GM21576 (cell line): Measurements from ENCODE around the gene CDC42EP3.

Experiments used
- ATAC-seq: cut with Tn5 transposase; IDR thresholded peaks from one replicate; pipeline ENCODE4 v1.9.1; 2021; ENCODE audit warnings: mild to moderate bottlenecking, moderate library complexity; ENCODE audit not compliant: unreplicated experiment

The CDC42EP3 gene, protein sequence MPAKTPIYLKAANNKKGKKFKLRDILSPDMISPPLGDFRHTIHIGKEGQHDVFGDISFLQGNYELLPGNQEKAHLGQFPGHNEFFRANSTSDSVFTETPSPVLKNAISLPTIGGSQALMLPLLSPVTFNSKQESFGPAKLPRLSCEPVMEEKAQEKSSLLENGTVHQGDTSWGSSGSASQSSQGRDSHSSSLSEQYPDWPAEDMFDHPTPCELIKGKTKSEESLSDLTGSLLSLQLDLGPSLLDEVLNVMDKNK

DNA sequence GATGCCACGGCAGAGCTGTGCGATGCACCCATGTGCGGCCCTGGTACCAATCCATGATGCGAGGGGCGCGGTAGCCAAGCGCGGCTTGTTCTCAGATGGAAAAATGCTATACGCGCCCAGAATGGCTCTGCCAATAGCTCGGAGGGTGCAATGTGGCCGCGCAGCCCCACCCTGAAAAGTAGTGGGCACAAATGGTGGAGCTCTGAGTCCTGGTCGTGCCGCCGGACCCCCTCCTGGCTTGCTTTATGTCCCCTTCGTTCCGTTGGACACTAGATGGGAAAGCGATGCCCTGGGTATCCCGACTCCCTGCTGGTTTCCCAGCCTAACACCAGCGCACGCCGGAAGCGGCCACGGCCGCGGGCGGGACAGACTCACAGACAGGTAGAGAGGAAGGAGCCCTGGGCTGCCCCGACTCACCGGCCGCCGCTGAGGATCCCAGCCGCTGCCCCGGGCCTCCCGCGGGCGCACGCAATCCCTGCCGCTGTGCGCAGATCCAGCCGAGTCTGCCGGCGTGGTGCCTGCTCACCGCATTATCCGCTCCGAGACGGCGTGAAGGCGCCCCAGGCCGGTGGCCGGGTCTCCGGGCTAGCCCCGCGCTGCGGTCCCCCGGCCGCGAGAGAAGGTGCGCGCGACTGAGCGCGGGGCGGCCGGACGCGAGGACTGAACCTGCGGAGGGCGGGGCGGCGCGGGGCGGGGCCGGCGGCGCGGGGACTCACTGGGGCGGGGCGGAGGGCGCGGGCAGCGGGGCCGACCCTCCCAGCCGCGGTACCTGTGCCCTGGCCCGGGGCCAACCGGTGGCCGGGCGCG is at the start of gene CDC42EP3:
CDC42EP3 (minus strand) TSS at position 634 of the 807 bp plus-strand sequence. CDS start 25,055 bp downstream, outside the sequence.
- peak; percentile 46 for ATAC-seq

GRCh38 chr2:37721201-37721560 is 49.7 kb upstream of the CDC42EP3 start:
- ATAC-seq: no peak

DNA sequence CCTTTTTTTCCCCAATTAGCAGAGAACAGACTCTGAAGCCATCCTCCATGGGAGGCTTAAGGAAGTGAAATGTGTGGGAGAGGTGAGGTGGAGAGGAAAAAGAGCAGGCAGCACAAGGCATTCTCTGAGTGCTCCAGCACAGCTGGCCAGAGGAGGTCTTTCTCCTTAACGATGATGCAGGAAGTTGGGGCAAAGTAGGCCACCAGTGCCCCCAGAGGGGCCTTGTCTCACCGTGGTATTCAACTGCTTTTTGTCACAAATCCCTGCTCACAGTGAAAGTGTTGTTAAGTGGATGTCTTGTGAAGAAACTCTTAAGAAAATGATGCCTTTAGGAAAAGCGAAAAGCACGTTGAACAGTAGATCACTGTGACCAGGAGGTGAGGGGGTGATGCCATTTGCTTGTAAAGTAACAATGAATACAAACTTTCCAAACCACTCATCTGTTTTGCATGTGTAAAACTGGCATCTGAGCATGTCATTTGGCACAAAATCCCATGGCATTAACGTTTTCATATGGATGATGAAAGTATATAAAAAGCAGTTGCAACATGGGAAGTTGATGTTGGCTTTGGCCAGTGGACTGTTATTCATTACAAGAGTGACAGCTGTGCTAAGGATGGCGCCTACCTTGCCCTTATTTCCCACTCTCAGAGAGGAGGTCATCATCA is 49.2 kb upstream of the CDC42EP3 start:
- ATAC-seq: no peak

DNA sequence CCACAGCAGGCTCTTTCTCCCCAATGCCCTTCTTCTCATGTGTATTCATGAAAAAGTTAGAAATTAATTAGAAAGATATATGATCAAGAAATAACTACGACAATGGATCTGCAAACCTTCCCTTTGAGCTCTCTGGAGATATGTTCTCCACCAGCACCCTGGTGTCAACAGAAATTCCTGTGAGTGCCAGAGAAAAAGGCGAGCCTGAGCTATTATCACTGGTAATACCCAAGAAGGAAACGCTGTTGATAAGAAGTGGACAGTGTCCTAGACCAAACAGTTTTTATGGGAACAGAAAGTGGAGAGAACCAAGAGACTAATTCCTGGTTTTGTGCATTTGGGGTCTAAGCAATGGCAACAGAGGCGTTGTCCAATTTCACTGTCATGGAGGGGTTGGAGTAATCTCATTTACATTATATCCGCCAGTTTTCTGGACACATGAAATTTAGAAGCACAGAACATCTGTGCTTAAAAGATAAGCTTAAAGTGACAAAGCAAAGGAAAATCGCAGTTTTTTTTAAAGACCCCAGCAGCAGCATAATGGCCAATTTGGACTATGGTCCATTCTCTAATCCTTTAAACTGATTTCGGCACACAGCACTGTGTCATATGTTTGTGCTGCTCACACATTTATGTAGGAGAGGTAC is 47.2 kb upstream of the CDC42EP3 start:
- ATAC-seq: no peak

DNA sequence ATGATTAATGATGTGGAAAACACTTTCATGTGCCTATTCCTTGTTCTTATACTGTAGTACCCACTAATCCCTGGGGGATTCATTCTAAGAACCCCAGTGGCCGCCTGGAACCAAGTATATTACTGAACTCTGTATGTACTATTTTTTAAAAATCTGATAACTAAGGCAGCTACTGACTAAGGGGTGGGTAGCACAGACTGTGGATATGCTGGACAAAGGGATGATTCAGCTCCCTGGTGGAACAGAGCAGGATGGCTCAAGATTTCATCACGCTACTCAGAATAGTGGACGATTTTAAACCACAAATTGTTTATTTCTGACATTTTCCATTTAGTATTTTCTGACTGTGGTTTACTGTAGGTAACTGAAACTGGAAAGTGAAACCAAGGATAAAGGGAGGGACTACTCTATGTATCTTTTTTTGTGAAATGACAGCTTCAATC is 41.8 kb upstream of the CDC42EP3 start:
- no peak for ATAC-seq

- ATAC-seq: no peak
Measured at GRCh38 chr2:37711831-37712230, 40.4 kb upstream of the CDC42EP3 start.

GRCh38 chr2:37711308-37711731 is 39.9 kb upstream of the CDC42EP3 start:
- no peak for ATAC-seq

- ATAC-seq: no peak
Measured at GRCh38 chr2:37709111-37709510, 37.7 kb upstream of the CDC42EP3 start.

- no peak for ATAC-seq
Measured at GRCh38 chr2:37708146-37708545, 36.7 kb upstream of the CDC42EP3 start.

DNA sequence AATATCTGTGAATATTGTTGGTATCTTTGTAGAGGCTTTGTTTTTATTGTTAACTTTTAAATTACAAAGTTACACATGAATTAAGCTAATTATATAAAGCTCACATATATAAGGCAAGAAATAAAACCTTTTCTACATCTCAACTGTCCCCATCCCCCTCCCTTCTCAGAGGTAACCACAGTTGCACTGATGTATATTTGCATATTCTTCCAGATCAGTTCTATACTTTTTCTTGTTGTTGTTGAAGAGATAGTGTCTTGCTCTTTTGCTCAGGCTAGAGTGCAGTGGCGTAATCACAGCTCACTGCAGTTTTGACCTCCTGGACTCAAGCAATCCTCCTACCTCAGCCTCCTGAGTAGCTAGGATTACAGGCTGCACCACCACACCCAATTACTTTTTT is 36.0 kb upstream of the CDC42EP3 start:
- no peak for ATAC-seq

DNA sequence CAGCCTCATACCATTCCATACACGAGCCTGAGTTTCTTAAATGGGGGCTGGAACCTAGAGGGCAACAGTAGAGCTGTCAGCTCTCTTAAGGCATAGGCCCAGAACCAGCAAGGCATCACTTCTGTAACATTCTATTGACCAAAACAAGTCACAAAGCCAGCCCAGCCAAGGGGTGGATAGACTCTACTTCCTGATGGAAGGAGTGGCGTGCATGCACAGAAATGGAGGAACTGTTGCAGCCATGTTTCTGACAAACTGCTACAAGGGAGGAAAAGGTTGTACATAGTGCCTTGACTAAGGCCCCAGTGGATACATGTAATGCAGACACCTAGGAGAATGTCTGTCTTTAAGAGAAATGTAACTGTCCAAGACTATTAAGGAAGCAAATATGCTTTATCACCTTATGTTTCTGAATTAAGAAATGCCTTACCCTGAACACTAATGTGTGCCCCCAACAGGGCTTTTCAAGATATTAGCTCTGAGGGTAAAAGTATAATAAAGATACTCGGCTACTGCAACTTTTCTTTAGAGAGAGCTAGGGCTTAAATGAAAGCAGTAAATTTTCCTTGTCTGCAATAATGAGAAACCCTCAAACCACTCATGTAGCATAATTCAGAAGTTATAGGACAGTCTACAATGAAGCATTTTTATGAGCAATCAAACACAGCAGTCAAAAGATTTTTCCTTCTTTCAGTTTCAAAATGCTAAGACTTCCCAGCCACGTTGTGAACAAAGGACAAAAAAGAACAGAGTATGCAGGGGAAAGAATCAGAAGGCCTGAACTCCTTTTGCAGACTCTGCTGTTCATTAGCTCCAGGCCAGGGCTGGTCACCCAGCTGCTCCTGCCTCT is 35.1 kb upstream of the CDC42EP3 start:
- no peak for ATAC-seq

DNA sequence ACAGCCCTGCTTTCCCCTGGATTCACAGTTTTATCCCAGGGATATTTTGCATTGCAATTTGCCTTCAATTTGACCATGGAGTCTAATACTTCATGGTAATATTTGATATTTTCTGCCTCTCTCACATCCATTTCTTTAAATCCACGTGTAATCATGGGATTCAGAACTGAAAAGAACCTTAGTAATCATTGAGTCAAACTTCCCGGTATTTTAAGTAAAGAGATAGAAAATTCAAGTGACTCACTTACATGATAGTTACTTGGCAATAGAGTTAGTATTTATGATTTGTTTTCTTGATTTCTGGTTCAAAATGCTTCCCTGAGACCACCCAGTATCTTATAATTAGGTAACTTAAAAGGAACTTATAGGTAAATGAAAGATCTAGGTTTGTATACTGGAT is 33.7 kb upstream of the CDC42EP3 start:
- ATAC-seq: no peak

- ATAC-seq: no peak
Measured at GRCh38 chr2:37698931-37699481, 27.6 kb upstream of the CDC42EP3 start.

DNA sequence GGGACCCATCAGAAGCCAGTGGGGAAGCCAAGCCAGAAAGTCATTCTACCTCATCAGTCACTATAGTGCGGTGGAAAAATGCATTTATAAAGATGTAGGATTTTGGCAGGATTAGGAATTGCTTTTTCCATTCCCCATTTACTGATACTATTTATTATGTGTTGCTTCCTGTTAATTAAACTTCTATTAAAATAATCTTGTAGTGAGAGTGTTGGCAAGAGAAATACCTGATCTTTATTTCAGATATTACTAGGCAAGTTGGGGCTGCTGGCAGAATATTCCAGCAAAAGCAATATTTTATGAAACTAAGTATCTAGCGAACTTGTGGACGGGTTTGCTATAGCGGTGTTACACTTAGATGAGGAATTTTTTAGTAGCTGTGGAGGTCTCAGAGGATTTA is 23.9 kb upstream of the CDC42EP3 start:
- ATAC-seq: no peak

DNA sequence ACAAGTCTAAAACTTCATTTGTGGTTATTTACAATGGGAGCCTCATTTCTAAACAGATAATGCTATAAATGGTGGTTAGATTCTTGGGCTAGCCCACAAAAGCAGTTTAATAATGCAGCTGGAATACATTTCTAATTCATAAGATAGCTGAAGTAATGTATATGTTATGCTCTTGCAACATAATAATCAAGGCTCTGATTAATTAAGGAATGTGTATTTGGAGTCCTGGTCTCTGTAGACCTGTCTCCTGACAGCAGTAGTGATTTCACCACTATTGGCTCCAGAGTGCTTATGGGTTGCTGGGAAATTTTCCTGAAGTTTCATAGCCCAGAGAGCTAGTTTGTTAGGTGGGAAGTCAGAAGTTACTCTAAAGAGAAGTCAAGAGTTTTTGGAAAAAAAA is 21.3 kb upstream of the CDC42EP3 start:
- ATAC-seq: no peak

DNA sequence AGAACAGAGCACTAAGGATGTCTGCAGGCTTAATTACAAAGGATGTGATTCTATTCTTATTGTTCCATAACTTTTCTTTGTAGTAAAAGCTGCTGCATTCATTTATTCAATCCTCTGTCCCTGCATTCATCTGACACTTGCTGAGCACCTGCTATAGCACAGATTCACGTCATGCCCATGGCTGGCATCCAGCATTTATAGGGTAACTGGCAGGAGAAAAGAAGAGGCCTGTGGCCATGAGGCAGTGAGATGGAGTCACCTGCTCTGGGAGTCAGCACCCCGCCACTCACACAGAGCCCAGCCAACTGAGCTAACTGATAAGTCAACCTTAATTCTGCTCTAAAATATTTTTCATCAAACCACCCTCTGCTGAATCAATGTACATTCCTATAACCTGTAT is 18.3 kb upstream of the CDC42EP3 start:
- ATAC-seq: no peak

DNA sequence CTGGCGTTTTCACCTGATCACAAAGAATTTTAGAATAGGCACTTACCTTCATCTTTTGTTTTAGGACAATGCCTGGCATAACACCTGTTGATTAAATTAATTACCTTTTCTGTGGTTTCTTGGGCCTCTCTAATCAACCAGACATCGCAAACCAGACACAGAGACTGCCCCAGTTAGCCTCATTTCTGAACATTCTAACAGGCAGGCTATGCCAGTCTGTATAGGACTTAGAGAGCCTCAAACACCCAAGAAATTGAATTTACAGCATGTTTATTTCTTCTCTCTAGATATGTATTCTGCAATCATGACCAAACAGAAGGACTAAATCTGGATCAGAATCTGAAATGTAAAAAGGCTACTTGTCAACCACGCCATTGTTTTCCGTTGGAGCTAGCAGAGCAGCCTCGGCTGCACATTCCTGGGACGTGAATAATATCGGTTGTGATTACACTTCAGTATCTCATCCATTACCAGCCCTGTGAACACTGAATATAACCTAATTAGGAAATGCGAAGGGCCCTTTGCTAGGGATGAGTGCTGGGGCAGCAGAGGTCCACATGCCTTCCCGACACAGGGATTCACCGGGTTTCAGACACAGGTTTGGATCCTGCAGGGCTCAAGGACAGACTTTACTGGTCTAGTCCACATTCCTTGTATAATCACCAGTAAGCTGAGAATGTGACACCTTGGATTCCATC is 17.5 kb upstream of the CDC42EP3 start:
- no peak for ATAC-seq

GRCh38 chr2:37686792-37687526 is 15.5 kb upstream of the CDC42EP3 start:
- no peak for ATAC-seq

DNA sequence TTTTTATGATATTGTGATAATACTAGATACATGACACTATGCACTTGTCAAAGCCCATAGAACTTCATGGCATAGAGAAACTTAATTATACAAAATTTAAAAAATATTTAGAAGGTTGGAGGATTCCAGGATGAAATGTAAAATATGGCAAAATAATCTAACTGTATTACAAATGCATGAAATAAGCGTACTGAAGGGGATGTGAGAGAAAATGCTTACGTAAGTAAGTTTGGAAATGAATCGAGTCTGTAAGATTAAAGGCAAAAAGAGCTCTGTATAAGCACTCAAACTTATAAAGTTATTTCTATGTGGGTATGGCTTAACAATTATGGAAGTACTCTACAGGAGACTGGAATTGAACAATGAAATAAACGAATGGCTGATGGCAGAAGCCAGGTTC is 13.4 kb upstream of the CDC42EP3 start:
- ATAC-seq: no peak
